Airway epithelial cell (primary cell): ENCODE data around the gene CDC42. TPM values are rescaled to one million over a fixed set of nuclear protein-coding genes. Genes with fewer than 3 reads are reported as not detected.

ENCODE experiments used
- total RNA-seq: library from RNA; depleted of rRNA; stranded (reverse); fragments of >200 nt; gene quantifications from 2 replicates; pipeline ENCODE4 v1.2.3, GENCODE V29; 2015

Gene CDC42
- total RNA-seq: 290 and 339 TPM in 2 replicates

DNA sequence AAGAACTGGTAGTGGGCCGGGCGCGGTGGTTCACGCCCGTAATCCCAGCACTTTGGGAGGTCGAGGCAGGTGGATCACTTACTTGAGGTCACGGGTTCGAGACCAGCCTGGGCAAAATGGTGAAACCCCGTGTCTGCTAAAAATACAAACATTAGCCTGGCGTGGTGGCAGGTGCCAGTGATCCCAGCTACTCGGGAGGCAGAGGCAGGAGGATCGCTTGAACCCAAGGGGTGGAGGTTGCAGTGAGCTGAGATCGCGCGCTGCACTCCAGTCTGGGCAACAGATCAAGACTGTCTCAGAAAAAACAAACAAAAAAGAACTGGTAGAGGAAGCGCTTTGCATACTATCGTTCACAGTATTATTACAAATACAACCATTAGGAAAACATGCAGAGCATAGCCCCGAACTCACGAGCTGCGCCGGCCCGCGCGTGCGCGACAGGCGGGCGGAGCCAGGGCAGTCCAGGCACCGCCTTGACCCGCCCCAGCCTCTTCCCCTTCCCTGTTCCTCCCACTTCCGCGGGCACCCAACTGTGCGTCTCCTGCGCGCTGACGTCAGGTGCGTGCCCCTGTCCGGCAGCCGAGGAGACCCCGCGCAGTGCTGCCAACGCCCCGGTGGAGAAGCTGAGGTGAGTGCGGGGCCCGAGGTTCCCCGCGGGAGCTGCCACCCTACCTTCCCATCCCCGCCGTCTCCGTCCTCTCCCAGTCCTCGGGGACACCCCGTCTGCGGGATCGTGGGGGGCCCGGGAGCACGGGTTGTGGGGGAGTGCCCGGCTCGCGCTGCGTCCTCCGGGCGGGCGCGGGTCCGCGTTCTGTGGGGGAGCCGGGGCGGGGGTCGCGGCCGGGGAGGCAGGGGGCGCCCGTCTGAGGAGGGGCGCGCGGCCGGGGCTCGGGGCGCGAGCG is at the start of gene CDC42:
Gene CDC42, plus strand, starts transcription at position 595 of the 902 bp plus-strand sequence. CDS start 25,770 bp downstream, outside the sequence.

Other genes with a start within 250 kb of the CDC42 start
- gene LDLRAD2, start 240.4 kb upstream of the CDC42 start, total RNA-seq: not detected in 2 replicates
- 109 and 120 TPM in 2 replicates for gene HSPG2, start 115.4 kb upstream of the CDC42 start, total RNA-seq
- gene CELA3B, start 75.7 kb upstream of the CDC42 start, total RNA-seq: not detected in 2 replicates
- not detected in 2 replicates for gene CELA3A, start 51.1 kb upstream of the CDC42 start, total RNA-seq
- gene WNT4, start 90.4 kb downstream of the CDC42 start, total RNA-seq: 5.8 and 6.2 TPM in 2 replicates